GM18858 (cell line): Measurements from ENCODE around the gene EVA1A.

Experiments
- ATAC-seq: cut with Tn5 transposase; IDR thresholded peaks from one replicate; pipeline ENCODE4 v1.9.1; 2021; ENCODE audit not compliant: unreplicated experiment

EVA1A gene

GRCh38 chr2:75454241-75454620, 106.5 kb downstream of the EVA1A start:
- no peak for ATAC-seq

- no peak for ATAC-seq
These were observed 107.1 kb downstream of the EVA1A start for GRCh38 chr2:75453384-75454240.

- no peak for ATAC-seq
These were observed 110.7 kb downstream of the EVA1A start for GRCh38 chr2:75450068-75450467.

- ATAC-seq = no peak
These were observed 113.6 kb downstream of the EVA1A start for GRCh38 chr2:75447176-75447575.
